ENCODE results near the gene ZMYND19. TPM values are rescaled to one million over a fixed set of nuclear protein-coding genes. Genes with fewer than 3 reads are reported as not detected.

Gene ZMYND19
- total and polyA plus RNA-seq, 2 of the 4 experiments (the other 2 are of a cell fraction) = 14.3 to 21.4 TPM

DNA sequence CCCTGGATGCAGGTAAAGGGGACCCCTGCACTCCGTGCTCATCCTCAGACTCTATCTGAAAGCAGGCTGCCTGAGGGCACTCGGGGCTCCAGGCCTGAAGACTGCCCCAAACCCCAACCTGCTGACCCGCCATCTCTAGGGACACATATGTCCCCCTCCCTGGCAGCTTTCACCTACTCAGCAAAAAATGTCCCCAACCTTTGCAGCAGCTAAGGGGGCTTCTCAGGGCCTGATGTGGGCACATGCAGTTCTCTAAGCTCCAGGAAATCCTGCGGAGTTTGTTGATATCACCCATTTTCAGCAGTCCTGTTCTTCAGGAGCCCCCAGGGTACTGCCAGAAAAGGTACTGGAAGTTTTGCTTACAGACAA lies 9.4 kb downstream of the ZMYND19 start:
- dilution Hi-C loops (cut with HindIII; ENCODE audit: low sequenced_read_pairs, unreplicated experiment) = no loop called here
- H3K9me3 ChIP-seq (ENCODE audit: control insufficient read depth, insufficient read depth, low read length) = no peaks in the 10 kb centered on the region
- H3K9ac ChIP-seq (ENCODE audit: low read depth, low read length) = no peak overlapping the region
- peak overlapping the region; percentile 63 for H2AK9ac ChIP-seq (replicated peaks; ENCODE audit: low read depth, low read length, poor library complexity)
- no peak overlapping the region for H2BK20ac ChIP-seq (ENCODE audit: low read depth, low read length)
- intact Hi-C loops (cut with micrococcal nuclease) = no loop called here
- 100% methylated on average over 3 of the region's 4 CpGs; no CpG with 5 or more reads in 1 of the 2 experiments for WGBS, 2 experiments (ENCODE audit: extremely low coverage in 2 of 2, insufficient read length in 1 of 2)
- peaks cover 29% of the 10 kb centered on the region for H3K36me3 ChIP-seq (ENCODE audit: control insufficient read depth, insufficient read depth, low read length)
- TF ChIP-seq, protein P1, sequence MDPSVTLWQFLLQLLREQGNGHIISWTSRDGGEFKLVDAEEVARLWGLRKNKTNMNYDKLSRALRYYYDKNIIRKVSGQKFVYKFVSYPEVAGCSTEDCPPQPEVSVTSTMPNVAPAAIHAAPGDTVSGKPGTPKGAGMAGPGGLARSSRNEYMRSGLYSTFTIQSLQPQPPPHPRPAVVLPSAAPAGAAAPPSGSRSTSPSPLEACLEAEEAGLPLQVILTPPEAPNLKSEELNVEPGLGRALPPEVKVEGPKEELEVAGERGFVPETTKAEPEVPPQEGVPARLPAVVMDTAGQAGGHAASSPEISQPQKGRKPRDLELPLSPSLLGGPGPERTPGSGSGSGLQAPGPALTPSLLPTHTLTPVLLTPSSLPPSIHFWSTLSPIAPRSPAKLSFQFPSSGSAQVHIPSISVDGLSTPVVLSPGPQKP (IDR thresholded peaks at IDR 0.05; ENCODE audit: borderline replicate concordance, low read depth, low read length) = no peak
- TF ChIP-seq MAFK (IDR thresholded peaks at IDR 0.05; ENCODE audit: low read depth, low read length) = peak; percentile 64
- in situ Hi-C loops (cut with MboI; ENCODE audit: low sequenced_read_pairs) = no loop called here
- no peak overlapping the region for H3K4me2 ChIP-seq (ENCODE audit: low read depth, low read length)
- H3K4me3 ChIP-seq (ENCODE audit: insufficient read depth, low read depth, low read length) = no peak overlapping the region
- H4K8ac ChIP-seq (ENCODE audit: low read depth in 2 of 2, low read length in 2 of 2) = no peak overlapping the region
- no peak overlapping the region for H2AFZ ChIP-seq (replicated peaks; ENCODE audit: low read length, poor library complexity)
- no peak overlapping the region for H3K14ac ChIP-seq (replicated peaks; ENCODE audit: low read depth, low read length)
- no peak overlapping the region for H2BK15ac ChIP-seq (ENCODE audit: low read depth, low read length)
- no peak overlapping the region for H4K5ac ChIP-seq (ENCODE audit: low read depth, low read length)
- H3K4me1 ChIP-seq (ENCODE audit: control insufficient read depth, insufficient read depth, low read length) = peaks cover 6% of the 10 kb centered on the region
- H3K27ac ChIP-seq (ENCODE audit: insufficient read depth, low read length) = no peak overlapping the region
- no peak overlapping the region for H3K4ac ChIP-seq (ENCODE audit: low read depth, low read length)
- H2BK5ac ChIP-seq (ENCODE audit: low read depth, low read length, poor library complexity, severe bottlenecking) = no peak overlapping the region
- ChIA-PET CTCF (no interaction called here), POLR2A (ENCODE audit: unreplicated experiment) (no interaction called here)
- H3K56ac ChIP-seq (ENCODE audit: extremely low read depth, insufficient read depth, low read length) = no peak overlapping the region
- no TSS peak for BruUV-seq (replicated peaks)
- H2BK120ac ChIP-seq (ENCODE audit: low read depth, low read length) = no peak overlapping the region
- peaks cover 16 to 44% of the 10 kb centered on the region in 2 experiments for H3K79me1 ChIP-seq (ENCODE audit: low read depth in 1 of 2, low read length in 2 of 2)
- H3K9me1 ChIP-seq (ENCODE audit: insufficient read depth, low read length) = peaks cover 14% of the 10 kb centered on the region; the same call in 1 of the 2 replicates
- H3K18ac ChIP-seq (ENCODE audit: low read depth, low read length) = no peak overlapping the region
- DNase-seq (no peak), ATAC-seq (ENCODE audit: low read depth) (no peak)
- H4K91ac ChIP-seq (ENCODE audit: insufficient read depth, low read depth, low read length) = no peak overlapping the region
- H2AK5ac ChIP-seq (ENCODE audit: low read depth, low read length) = no peak overlapping the region
- no peaks in the 10 kb centered on the region for H3K27me3 ChIP-seq (ENCODE audit: control insufficient read depth, insufficient read depth, low read length)
- H3K23ac ChIP-seq (ENCODE audit: low read depth, low read length) = no peak overlapping the region
- peaks cover 16% of the 10 kb centered on the region for H4K20me1 ChIP-seq (ENCODE audit: insufficient read depth, low read length)
